Measurements from ENCODE around the gene TACC2.
"Not testable (repeated sequence)": the region's sequence is repeated elsewhere in the genome, so short reads cannot be mapped to it uniquely, and the experiment has no call there.

Gene TACC2

DNA sequence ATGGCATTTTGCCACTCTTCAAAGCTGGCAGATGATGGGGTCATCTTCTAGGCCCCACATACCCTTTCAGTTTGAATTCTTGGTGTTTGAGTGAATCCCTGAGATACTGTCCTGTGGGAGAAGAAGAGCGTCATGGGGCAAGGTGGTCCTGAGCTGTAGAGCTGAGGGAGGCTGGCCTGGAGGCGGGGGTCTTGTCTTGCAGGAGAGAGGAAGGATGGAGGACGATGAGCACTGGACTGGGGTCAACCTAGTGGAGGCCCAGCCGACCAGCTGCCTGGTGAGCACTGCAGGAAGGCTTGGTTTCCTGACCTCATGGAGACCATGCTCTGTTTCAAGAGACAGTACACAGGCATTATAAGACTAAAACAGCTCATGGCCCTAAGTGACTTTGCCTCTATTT lies 114.6 kb downstream of the TACC2 start:
- Histone ChIP-seq H3K36me3 (ENCODE audit: insufficient read depth, low read length) (no peaks in the 10 kb centered on the region), H3K4me1 (ENCODE audit: insufficient read depth, low read length, severe bottlenecking) (no peaks in the 10 kb centered on the region), H3F3A (ENCODE audit: insufficient read depth, low read length) (no peaks in the 10 kb centered on the region), H2AFZ (ENCODE audit: low read length) (no peak overlapping the region), H3K27ac (ENCODE audit: low read depth, low read length, poor library complexity, severe bottlenecking) (no peak overlapping the region), H3K4me3 (ENCODE audit: low read depth, low read length, poor library complexity, severe bottlenecking) (no peak overlapping the region), H3K9me3 (ENCODE audit: low read length) (no peaks in the 10 kb centered on the region), H3K27me3 (ENCODE audit: insufficient read depth, low read length) (0 out of 2 replicates have a peak, but pooled peaks cover 4% of the 10 kb centered on the region), H4K20me1 (ENCODE audit: insufficient read depth, low read length) (no peaks in the 10 kb centered on the region), H3K9ac (ENCODE audit: low read length) (no peak overlapping the region), H3K79me2 (ENCODE audit: insufficient read depth, low read length) (no peaks in the 10 kb centered on the region), H3K9me2 (ENCODE audit: low read depth, low read length) (no peaks in the 10 kb centered on the region), H3K4me2 (ENCODE audit: low read length) (no peak overlapping the region)
- TF ChIP-seq, protein P1, sequence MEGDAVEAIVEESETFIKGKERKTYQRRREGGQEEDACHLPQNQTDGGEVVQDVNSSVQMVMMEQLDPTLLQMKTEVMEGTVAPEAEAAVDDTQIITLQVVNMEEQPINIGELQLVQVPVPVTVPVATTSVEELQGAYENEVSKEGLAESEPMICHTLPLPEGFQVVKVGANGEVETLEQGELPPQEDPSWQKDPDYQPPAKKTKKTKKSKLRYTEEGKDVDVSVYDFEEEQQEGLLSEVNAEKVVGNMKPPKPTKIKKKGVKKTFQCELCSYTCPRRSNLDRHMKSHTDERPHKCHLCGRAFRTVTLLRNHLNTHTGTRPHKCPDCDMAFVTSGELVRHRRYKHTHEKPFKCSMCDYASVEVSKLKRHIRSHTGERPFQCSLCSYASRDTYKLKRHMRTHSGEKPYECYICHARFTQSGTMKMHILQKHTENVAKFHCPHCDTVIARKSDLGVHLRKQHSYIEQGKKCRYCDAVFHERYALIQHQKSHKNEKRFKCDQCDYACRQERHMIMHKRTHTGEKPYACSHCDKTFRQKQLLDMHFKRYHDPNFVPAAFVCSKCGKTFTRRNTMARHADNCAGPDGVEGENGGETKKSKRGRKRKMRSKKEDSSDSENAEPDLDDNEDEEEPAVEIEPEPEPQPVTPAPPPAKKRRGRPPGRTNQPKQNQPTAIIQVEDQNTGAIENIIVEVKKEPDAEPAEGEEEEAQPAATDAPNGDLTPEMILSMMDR (IDR thresholded peaks at IDR 0.05; ENCODE audit: low read length): no peak
- no peak for TF ChIP-seq EZH2 (IDR thresholded peaks at IDR 0.05; ENCODE audit: borderline replicate concordance, low read length)

DNA sequence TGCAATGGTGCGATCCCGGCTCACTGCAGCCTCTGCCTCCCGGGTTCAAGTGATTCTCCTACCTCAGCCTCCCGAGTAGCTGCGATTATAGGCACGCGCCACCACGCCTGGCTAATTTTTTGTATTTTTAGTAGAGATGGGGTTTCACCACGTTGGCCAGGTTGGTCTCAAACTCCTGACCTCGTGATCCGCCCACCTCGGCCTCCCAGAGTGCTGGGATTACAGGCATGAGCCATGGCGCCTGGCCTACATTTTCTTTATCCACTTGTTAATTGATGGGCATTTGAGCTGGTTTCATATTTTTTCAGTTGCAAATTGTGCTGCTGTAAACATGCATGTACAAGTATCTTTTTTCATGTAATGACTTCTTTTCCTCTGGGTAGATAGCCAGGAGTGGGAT lies 119.8 kb downstream of the TACC2 start:
- H3F3A ChIP-seq (ENCODE audit: insufficient read depth, low read length): not testable (repeated sequence)

DNA sequence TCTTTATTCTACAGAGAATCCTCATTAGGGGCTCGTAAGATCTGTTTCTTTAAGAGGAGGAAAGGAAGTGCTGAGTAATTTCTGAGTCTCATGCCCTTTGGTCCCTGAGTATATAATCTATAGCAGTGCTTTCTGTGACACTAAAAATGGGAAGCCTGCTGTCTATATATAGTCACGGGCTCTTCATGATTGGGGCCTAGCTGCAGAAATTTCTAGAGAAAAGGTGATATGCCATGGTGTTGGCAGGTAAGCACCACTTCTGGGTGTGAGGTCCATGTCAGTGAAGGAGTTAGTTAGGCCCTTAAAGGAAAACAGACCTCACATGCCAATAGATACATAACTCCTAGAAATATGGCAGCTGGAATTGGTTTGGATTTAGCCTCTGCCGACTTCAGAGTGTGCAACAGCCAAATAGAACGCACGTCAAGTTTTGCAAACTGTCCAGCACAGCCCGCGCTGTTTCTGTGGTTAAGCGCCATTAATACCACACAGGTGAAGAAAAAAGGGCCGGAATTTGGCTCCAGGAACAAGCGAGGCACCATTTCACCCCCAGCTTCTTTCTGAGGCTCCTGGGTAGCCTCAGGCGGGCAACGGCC lies 123.2 kb downstream of the TACC2 start:
- Histone ChIP-seq H4K20me1 (ENCODE audit: insufficient read depth, low read length) (no peaks in the 10 kb centered on the region), H3K4me1 (ENCODE audit: insufficient read depth, low read length, severe bottlenecking) (no peaks in the 10 kb centered on the region), H3K9ac (ENCODE audit: low read length) (no peak overlapping the region), H3K27ac (ENCODE audit: low read depth, low read length, poor library complexity, severe bottlenecking) (no peak overlapping the region), H3K9me2 (ENCODE audit: low read depth, low read length) (no peaks in the 10 kb centered on the region), H3K9me3 (ENCODE audit: low read length) (no peaks in the 10 kb centered on the region), H3K4me3 (ENCODE audit: low read depth, low read length, poor library complexity, severe bottlenecking) (no peak overlapping the region), H3F3A (ENCODE audit: insufficient read depth, low read length) (no peaks in the 10 kb centered on the region), H3K27me3 (ENCODE audit: insufficient read depth, low read length) (no peaks in the 10 kb centered on the region), H3K4me2 (ENCODE audit: low read length) (no peak overlapping the region), H2AFZ (ENCODE audit: low read length) (no peak overlapping the region), H3K79me2 (ENCODE audit: insufficient read depth, low read length) (no peaks in the 10 kb centered on the region), H3K36me3 (ENCODE audit: insufficient read depth, low read length) (no peaks in the 10 kb centered on the region)
- no peak for TF ChIP-seq EZH2 (IDR thresholded peaks at IDR 0.05; ENCODE audit: borderline replicate concordance, low read length)
- TF ChIP-seq, protein P1 (IDR thresholded peaks at IDR 0.05; ENCODE audit: low read length): no peak

More for the DNA sequence above, 119.8 kb downstream of the TACC2 start:
- not testable (repeated sequence) for H3K27ac ChIP-seq (ENCODE audit: low read depth, low read length, poor library complexity, severe bottlenecking); H3K4me2 ChIP-seq (ENCODE audit: low read length); H3K4me3 ChIP-seq (ENCODE audit: low read depth, low read length, poor library complexity, severe bottlenecking); H3K27me3 ChIP-seq (ENCODE audit: insufficient read depth, low read length); H3K36me3 ChIP-seq (ENCODE audit: insufficient read depth, low read length); H2AFZ ChIP-seq (ENCODE audit: low read length); H3K9ac ChIP-seq (ENCODE audit: low read length); H3K4me1 ChIP-seq (ENCODE audit: insufficient read depth, low read length, severe bottlenecking); H4K20me1 ChIP-seq (ENCODE audit: insufficient read depth, low read length); H3K9me3 ChIP-seq (ENCODE audit: low read length); H3K79me2 ChIP-seq (ENCODE audit: insufficient read depth, low read length); H3K9me2 ChIP-seq (ENCODE audit: low read depth, low read length)

DNA sequence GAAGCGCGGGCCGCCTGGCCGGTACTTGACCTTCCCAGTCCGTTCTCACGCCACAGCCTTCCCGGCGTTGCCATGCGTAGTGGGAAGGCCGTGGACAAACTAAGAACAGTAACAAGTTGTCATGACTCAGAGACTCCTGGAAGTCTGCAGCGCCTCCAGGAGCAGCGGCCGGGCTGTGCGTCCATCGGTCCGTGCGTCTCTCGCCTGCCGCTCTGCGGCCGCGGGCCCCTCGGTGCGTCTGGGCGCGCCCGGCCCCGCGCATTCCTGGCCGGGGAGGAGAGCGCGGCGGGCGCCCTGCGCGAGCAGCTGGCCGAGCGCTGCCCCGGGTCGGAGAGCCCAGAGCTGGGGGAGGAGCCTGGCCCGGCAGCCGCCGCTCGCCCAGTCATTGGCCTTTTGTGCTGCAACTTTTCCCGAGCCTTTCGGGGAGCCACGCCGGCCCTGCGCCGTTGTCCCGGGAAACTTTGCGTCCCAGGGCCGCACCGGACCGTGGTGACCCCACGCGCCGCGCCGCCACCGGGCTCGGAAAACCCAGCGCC lies 123.7 kb downstream of the TACC2 start:
- Histone ChIP-seq H3K4me1 (ENCODE audit: insufficient read depth, low read length, severe bottlenecking) (no peaks in the 10 kb centered on the region), H3K79me2 (ENCODE audit: insufficient read depth, low read length) (no peaks in the 10 kb centered on the region), H3K9ac (ENCODE audit: low read length) (no peak overlapping the region), H2AFZ (ENCODE audit: low read length) (no peak overlapping the region), H3K9me2 (ENCODE audit: low read depth, low read length) (no peaks in the 10 kb centered on the region), H3K4me3 (ENCODE audit: low read depth, low read length, poor library complexity, severe bottlenecking) (no peak overlapping the region), H3K27me3 (ENCODE audit: insufficient read depth, low read length) (no peaks in the 10 kb centered on the region), H3K36me3 (ENCODE audit: insufficient read depth, low read length) (no peaks in the 10 kb centered on the region), H3K27ac (ENCODE audit: low read depth, low read length, poor library complexity, severe bottlenecking) (no peak overlapping the region), H4K20me1 (ENCODE audit: insufficient read depth, low read length) (no peaks in the 10 kb centered on the region), H3K4me2 (ENCODE audit: low read length) (no peak overlapping the region), H3K9me3 (ENCODE audit: low read length) (no peaks in the 10 kb centered on the region), H3F3A (ENCODE audit: insufficient read depth, low read length) (no peaks in the 10 kb centered on the region)
- TF ChIP-seq, protein P1 (IDR thresholded peaks at IDR 0.05; ENCODE audit: low read length): no peak
- no peak for TF ChIP-seq EZH2 (IDR thresholded peaks at IDR 0.05; ENCODE audit: borderline replicate concordance, low read length)
